HPDE6-E6E7 (cell line): ENCODE measurements around the gene ABHD2.

Experiments
- DNase-seq: peaks from one replicate; pipeline ENCODE4 v3.0.0; 2011; ENCODE audit warnings: missing footprints; ENCODE audit errors: extremely low spot score

Gene ABHD2

DNA sequence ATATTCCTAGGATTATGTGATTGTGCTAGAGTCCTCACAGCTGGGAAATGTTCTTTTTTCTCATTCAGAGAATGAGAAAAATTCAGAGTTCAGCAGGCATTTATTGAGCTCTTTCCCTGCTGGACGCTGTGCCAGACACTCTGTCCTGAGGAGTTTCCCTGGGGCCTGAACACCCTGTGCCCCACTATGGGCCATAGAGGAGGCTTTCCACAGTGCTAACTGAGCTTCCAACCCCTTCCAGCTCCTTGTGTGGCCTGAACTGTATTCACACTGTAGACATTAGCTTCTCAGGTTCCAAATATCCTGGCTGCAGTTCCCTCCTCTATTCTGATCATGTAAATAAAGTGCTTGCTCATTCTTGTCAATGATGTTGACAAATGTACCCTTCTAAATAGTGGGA, 10.0 kb downstream of the ABHD2 start:
- DNase-seq, result no peak

DNA sequence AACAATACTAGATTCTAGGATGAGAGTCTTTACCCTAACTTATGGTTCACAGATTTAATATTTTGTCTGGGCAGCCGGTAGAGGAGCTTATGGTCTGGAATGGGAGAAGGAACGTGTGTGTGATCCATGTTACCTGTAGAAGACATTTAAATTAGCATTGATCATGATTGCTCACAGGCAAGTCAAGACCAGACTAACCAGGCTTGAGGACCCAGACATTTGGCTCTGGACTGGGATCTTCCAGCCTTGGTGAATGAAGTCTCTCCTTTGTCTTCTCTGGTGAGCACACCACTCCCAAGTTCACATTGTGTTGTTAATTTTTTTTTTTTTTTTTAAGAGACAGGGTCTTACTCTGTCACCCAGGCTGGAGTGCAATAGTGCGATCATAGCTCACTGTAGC, 11.7 kb downstream of the ABHD2 start:
- DNase-seq, result no peak

DNA sequence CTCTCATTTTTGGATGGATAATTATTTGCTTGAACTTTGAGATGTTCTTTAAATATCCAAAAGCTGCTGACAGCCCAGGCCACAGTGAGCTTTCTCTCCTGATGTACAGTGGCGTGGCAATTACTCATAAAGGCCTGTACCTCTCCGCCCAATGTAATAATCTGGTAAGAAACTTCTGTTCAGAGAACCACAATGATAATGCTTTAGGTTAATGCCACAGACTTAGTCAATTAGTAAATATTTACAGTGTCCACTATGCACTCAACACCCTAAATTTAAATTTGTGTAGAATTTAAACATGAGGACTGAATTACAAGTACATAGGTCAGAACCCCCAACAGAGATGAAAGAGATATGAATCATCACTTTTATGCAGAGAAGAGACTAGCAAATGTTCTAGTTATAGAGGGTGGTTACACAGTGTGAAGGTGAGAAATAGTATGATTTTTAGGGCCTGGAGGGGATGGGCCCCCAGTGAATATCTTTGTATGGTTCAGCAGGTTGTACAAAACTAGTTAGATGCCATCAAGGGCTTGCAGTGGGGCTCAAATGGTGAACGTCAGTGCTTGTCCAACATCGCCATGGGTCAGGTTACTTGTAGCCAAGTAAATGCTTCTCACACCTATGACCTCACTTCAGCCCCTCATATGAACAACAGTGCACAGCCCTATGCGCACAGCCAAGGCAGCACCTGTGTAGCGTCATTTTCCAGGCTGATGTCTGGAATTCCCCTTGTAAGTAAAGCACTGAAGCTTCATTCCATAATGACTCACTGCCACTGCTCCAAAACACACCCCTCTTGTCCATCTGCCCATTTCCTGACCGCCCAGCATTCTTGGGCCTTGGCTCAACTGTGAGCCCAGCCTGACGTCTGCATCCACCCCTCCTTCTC, 13.3 kb downstream of the ABHD2 start:
- peak; percentile 93 for DNase-seq

DNA sequence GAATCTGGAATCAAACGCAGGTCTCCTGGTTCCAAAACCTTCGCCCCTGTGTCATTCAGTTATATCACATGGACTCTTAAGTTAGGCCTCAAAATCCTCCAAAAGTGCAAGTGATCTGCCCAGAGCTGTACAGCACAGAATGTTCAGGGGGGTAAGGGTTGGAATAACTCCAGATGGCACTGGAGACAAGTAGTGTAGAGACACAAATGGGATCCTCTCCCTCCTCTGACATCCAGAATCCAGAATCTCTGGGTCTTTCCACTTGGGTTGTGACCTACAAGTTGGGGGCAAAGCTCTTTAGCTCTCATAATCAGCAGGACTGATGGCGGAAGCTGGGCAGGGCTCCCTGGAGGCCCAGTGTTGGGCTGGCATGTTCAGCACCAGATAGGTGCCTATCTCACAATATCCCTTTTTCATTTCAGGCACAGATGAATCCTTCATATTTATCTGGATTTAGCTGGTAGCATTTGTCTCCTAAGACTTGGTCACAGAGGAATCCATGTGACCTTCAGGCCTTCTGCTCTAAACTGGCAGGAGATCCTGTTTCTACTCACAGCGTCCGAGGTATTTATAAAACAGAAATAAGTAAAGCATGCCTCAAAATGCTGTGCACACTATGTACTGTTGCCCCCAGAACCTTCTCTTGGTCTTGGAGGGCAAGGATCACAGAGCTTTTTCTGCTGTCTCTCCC, 15.4 kb downstream of the ABHD2 start:
- DNase-seq, result no peak

DNA sequence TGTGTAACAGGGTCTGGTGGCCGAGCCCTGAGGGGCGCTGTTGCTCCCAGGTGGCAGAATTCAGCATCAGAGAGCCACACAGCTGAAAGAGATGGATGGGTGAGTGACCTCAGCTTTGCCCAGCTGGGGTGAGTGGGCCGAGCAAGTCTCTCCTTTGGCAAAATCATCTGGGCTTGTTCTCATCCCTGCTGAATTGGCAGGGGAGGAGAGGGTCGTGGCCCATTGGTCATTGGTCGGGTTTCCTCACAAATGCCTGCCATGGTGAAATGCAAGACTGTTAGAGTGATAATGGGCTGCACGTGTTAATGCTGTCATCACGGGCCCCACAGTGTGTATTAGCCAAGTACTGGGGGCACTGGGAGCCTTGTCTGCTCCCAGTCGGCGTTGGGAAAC, 15.9 kb downstream of the ABHD2 start:
- no peak for DNase-seq

DNA sequence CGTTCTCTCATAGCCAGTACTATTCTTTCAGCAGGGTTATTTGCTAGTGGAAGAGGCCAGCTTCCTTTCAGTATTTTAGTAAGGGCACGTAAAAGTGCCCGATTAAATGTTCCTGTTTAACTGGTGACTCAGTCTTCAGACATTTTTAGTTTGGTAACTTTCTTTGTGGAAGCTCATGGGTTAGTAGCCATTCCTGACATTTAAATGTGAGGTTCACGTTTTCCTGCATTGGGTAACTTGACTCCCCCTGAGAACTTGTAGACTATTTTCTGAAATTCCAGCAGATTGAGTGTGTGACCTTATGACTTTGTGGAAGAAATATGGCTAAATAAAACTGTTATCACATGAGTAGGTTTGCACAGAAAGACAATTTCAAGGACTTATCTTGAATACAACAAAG, 16.9 kb downstream of the ABHD2 start:
- no peak for DNase-seq

DNA sequence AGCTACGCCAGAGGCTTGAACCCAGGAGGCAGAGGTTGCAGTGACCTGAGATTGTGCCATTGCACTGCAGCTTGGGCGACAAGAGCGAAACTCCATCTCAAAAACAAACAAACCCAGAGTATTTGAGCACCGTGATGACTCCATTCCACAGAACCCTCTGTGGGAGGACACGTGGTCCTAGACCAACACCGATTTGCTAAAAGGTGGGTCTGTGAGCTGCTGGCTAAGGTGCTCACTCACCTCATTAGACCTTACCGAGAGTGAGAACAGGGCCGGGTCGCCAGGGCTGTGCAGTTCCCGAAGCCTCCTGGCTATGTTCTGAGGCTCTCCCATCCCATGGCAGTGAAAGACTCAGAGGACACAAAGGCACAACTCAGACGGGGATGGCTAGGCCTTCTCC, 17.9 kb downstream of the ABHD2 start:
- no peak for DNase-seq

DNA sequence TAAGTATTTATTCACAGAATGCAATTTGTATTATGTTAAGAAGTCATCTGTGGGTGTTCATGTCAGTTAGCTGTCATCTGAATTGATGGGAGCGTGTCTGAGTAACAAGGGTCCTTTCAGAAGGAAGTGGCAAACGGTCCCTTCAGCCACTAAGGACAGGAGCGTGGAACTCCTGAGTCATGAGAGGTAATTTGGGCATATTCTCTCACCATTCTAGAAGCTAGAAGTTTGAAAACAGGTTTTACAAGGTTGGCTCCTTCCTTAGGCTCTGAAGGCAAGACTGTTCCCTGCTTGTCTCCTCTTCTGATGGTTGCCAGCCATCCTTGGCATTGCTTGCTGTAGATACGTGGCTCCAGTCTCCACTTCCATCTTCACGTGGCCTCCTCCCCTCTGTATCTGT, 19.7 kb downstream of the ABHD2 start:
- no peak for DNase-seq

DNA sequence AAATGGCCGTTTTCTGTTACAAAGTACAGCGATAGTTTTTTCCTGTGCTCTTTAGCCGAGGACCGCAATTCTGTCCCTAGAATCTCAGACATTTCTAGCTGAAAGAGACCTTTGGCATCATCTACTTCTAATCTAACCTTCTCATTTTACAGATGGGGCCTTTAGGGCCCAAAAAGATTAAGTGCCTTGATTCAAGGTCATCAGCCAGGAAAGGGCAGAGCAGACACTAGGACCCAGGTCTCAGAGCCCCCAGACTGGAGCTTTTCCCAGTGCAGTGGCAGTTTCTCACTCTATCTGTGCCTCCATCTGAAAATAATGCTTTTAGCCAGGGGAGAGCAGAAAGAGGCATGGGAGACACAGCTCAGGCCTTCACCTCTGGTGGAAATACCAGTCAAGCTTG, 20.6 kb downstream of the ABHD2 start:
- DNase-seq, result no peak

DNA sequence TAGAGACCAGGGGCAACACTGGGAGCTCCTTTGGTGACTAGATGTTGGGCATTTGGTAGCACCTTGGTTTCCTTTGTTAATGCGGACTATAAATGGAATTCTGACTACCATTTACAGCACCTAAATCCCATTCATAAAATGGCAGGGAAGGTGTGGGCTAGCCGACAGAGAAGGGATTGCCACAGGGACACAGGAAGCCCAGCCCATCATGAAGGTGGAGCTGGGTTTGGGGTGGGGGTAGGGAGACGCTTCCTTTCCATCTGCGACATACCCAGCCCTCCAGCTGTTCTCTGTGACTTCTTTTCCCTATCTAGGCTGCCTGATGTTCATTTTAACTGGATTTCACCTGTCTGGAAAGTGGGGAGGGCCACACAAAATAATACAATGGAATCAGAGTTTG, 21.0 kb downstream of the ABHD2 start:
- no peak for DNase-seq

DNA sequence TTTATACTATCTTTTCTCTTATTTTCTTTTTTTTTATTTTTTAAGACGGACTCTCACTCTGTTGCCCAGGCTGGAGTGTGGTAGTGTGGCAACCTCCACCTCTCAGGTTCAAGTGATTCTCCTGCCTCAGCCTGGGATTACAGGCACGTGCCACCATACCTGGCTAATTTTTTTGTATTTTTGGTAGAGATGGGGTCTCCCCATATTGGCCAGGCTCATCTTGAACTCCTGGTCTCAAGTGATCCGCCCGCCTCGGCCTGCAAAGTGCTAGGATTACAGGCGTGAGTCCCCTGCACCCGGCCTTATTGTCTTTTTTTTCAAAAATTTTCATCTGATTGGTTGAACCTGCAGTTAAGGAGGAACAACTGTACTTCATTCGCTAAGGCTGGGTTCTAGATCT, 21.8 kb downstream of the ABHD2 start:
- DNase-seq, result no peak

DNA sequence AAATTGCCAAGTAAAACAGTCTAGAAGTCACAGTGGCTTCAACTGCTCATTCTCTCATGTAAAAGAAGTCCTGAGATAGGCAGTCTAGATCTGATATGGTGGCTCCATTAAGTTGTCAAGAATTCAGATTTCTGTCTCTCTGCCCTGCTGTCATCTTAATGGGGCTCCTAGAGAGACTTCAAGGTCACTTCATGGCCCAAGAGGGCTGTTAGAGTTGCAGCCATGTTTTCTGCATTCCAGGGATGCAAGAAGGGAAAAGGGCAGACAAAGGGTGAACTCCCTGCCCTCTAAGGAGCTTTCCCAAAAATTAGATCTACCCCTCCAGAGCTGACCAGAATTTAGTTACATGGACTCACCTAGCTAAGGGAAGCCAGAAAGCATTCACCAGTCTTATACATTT, 23.1 kb downstream of the ABHD2 start:
- no peak for DNase-seq

DNA sequence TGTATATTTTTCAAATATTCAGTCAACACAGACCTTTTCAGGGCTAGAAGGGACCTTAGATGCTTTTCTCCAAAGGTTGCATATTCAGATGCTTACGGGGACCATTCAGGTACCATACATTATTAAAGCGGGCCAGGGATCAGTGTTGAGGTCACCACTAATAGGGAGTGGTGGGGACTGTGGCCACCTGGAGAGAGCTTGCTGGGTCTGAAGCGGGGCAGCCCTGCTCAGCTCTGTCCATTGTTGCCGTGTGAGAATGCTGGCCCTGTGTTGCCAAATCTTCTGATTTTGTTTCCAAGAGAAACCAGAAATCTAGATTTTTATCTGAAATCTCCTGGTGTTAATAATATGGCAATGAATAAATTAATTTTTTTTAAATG, 23.7 kb downstream of the ABHD2 start:
- no peak for DNase-seq

DNA sequence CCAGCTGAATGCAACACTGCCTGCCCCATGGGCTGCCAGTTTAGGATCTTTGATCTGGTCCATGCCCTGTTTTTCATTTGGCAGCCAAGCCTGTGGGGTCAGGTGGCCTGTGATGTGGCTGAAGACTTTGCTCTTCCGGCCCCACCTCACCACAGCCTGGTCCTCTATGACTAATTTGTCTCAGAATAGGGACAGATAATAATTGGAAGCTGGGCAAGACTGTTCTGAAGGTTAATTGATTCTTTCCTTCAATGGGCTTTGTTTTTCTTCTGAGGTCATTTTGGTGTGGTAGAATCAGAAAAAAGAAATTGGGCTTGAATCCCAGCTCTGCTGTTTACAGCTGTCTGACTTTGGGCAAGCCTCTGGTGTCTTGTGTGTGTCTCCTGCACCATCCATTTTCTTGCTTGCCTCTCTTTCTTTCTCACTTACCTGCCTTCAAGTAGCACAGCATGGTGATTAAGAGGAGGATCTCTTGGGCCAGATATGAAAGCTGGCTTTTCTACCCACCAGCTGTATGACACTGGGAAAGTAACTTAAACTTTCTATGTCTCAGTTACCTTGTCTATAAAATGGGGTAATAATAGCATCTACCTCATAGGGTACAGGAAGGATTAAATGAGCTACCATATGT, 24.2 kb downstream of the ABHD2 start:
- no peak for DNase-seq

DNA sequence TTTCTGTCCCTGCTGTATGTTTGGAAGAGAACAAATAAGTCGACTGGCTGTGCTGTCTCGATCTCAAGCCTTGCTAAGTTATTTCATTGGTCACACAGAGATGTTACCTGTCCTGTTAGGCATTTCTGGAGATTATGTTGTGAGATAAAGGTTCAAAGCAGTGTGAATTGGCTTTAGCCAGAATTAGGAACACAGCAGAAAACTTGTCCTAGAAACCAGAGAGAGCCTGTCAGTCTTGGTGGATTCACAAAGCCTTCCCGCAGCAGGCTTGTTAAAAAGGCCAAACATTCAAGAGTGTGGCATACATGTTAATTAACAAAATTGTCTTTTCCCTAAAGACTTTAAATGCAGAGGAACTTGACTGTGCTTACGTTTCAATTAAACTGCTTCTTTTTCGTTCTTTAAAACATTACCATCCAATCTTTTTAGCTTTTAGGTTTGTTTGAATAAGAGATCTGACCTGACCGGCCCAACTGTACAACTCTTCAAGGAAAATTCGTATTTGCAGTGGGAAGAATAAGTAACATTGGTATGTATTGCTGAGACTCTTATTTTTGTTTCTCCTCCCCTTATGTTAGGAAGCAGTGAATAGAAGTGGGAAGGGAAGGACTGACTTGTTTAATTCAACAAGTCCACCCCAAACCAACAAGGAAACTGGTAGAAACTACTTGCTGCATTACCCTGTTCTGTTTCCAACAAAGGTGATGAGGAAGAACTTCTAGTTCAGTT, 25.2 kb downstream of the ABHD2 start:
- DNase-seq, result no peak

DNA sequence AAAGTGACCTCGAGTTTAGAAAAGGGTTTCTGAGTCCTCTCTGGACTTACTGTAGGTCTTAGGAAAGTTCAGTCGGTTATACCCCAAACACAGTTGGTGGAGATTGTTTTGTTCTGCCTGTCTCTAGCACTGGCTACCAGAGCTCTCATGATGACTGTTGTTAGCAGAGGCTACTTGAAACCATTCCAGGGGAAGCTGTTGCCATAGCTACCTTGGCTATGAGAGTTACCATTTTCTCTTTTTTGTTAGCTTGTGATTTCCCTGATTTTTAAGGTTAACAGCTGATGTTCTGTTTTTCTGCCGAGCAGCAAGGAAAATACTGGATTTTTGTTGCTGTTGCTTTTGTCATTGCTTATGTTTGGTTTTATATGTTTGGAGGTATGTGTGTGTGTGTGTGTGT, 26.7 kb downstream of the ABHD2 start:
- DNase-seq, result no peak

DNA sequence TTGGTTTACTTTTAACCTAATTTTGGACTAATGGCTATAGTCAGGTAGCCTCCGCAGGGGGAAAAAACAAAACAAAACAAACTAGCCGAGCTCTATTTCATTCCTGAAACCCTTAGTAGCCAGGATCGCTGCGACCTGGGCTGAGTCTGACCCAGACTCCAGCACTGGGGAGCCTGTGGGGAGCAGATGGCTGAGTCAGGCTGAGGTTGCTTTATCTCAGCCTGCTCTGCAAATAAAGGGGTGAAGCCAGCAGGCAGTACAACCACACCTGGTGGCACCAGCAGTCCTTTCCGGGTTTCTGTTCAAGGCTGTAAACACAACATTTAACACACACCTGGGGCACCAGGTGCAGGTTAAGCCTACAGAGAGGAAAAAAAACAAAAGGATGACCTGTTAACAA, 27.3 kb downstream of the ABHD2 start:
- DNase-seq, result peak; percentile 47

DNA sequence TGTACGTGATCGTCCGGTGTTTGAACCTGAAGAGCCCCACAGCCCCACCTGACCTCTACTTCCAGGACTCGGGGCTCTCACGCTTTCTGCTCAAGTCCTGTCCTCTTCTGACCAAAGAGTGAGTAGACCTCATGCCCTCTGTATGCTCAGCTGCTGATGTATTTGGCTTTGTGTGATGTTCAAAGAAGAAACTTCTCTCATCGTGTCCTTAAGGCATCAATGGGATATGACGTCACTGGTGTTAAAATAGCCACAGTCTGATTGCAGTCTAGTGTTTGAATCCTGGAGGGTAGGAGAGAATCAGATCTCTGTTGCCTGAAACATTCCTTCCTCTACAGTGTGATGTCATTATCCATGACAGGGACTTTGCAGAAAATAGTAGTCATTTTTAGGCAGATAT, 28.1 kb downstream of the ABHD2 start:
- no peak for DNase-seq

DNA sequence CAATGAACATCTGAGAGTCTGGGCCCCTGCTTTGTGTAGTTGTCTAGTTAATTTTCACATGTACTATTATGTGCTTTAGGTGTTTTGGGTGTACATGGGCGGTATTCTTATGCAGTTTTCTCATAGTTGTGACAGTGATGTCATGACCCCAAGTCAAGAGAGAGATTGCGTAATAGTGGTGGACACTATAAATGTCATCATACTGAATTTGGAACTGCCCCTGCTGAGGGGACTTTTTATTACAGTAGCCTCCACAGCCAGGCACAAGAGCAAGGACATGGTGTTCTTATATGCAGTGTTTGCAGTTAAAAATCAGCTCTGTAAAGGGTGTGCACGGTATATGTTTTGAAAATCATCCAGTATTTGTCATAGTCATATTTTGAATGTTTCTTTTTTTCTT, 29.5 kb downstream of the ABHD2 start:
- DNase-seq, result no peak

DNA sequence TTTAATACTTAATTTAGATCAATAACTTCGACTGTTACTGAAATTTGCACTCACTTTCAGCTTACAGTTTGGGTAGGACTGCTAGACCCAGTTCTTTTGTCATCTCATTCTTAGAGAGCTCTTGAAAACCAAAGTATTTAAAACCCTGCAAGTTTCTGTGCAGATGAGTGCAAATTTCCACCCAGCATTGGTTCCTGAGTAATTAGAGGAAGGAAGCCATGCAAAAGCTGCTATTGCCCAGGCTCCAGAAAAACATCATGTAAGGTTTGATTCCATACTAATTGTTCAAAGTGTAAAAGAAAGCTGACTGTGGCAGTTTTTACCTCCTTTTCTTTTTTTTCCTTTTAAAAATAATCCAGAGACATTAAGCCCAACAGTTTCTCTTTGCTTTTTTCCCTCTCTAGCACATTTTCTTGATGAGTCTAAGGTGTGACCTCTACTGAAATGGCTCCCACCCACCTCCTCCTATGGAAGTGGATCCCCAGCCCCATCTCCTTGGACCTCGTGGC, 30.3 kb downstream of the ABHD2 start:
- DNase-seq, result no peak

DNA sequence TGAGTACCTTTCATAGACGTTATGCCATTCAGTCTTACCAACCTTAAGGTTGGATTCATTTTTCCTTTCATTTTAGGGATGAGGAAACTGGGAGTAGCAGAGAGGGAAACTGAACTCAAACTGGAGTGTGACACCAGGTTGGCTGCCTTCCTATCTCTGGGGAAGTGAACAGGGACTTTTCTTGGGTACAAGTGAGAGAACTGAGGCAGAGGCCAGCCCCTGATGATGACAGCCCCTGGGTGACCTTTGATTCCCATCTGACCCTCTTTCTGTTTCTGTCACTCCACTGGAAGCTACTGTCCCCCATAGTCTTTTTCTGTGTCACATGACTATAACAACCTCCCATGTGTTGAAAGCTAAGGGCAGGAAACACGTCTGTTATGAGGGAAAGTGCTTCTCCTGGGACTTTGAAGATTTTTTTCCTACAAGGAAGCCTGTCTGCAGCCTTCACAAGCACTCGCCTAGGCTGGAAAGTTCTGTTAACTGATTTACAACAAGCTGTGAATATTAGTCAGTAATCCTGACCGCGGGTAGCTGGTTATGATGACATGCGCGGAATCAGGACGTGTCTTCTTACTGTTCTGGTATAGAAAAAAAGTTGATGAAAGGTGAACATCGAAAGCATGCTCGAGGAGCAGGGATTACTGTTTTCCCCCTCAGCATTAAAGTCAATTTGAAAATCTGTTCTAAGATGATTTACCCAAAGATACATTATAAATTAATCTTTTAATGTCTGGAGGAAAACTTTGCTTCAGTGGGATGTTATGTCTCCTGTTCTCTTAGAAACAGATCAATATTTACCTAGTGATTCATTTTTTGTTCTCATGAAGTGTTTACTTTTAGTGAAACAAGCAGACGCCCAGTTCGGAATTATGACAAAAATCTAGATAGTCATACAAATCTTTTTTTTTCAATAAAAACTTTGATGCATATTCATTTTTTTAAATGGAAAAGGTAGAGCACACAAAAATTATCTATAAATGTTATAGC, 31.5 kb downstream of the ABHD2 start:
- peak; percentile 69 for DNase-seq
